ENCODE results near the gene RARA.

The RARA gene

GRCh38 chr17:40317345-40317873, 8.4 kb downstream of the RARA start:
- Histone ChIP-seq H3K27me3 (ENCODE audit: insufficient read depth, insufficient read length) (peaks cover 25% of the 10 kb centered on the region), H3K9me3 (ENCODE audit: insufficient read depth, low read length) (no peaks in the 10 kb centered on the region), H3K4me3 (ENCODE audit: insufficient read length, low read depth) (peak overlapping the region; percentile 42), H3K4me1 (ENCODE audit: insufficient read depth, insufficient read length) (peaks cover 39% of the 10 kb centered on the region), H3K36me3 (ENCODE audit: insufficient read depth, insufficient read length, low read length) (no peaks in the 10 kb centered on the region), H3K9ac (ENCODE audit: insufficient read length, low read depth) (peak overlapping the region; percentile 88)
- TF ChIP-seq ZNF274 (IDR thresholded peaks at IDR 0.05; ENCODE audit: low read depth, low read length) (no peak), YY1 (IDR thresholded peaks at IDR 0.05; ENCODE audit: insufficient read depth, insufficient read length) (no peak), SUZ12 (IDR thresholded peaks at IDR 0.05; ENCODE audit: extremely low read depth, insufficient read depth, insufficient read length) (no peak)
- DNase-seq (ENCODE audit: low read depth, low spot score), result no peak

GRCh38 chr17:40317880-40318829, 9.2 kb downstream of the RARA start:
- Histone ChIP-seq H3K4me3 (ENCODE audit: insufficient read length, low read depth) (peak overlapping the region; percentile 79), H3K9ac (ENCODE audit: insufficient read length, low read depth) (peak overlapping the region; percentile 92), H3K4me1 (ENCODE audit: insufficient read depth, insufficient read length) (peaks cover 41% of the 10 kb centered on the region), H3K9me3 (ENCODE audit: insufficient read depth, low read length) (no peaks in the 10 kb centered on the region), H3K36me3 (ENCODE audit: insufficient read depth, insufficient read length, low read length) (no peaks in the 10 kb centered on the region), H3K27me3 (ENCODE audit: insufficient read depth, insufficient read length) (peaks cover 25% of the 10 kb centered on the region)
- peak; percentile 89 for DNase-seq (ENCODE audit: low read depth, low spot score)
- TF ChIP-seq ZNF274 (IDR thresholded peaks at IDR 0.05; ENCODE audit: low read depth, low read length) (no peak), YY1 (IDR thresholded peaks at IDR 0.05; ENCODE audit: insufficient read depth, insufficient read length) (peak; percentile 47)

GRCh38 chr17:40318830-40319391, 9.9 kb downstream of the RARA start:
- Histone ChIP-seq H3K27me3 (ENCODE audit: insufficient read depth, insufficient read length) (peaks cover 25% of the 10 kb centered on the region), H3K4me1 (ENCODE audit: insufficient read depth, insufficient read length) (peaks cover 41% of the 10 kb centered on the region), H3K4me3 (ENCODE audit: insufficient read length, low read depth) (peak overlapping the region; percentile 79), H3K9me3 (ENCODE audit: insufficient read depth, low read length) (no peaks in the 10 kb centered on the region), H3K36me3 (ENCODE audit: insufficient read depth, insufficient read length, low read length) (no peaks in the 10 kb centered on the region), H3K9ac (ENCODE audit: insufficient read length, low read depth) (peak overlapping the region; percentile 92)
- TF ChIP-seq ZNF274 (IDR thresholded peaks at IDR 0.05; ENCODE audit: low read depth, low read length), result no peak
- no peak for TF ChIP-seq SUZ12 (IDR thresholded peaks at IDR 0.05; ENCODE audit: extremely low read depth, insufficient read depth, insufficient read length)
- no peak for TF ChIP-seq YY1 (IDR thresholded peaks at IDR 0.05; ENCODE audit: insufficient read depth, insufficient read length)
- no peak for DNase-seq (ENCODE audit: low read depth, low spot score)

GRCh38 chr17:40319651-40320540, 10.9 kb downstream of the RARA start:
- H3K4me1 ChIP-seq (ENCODE audit: insufficient read depth, insufficient read length), result peaks cover 43% of the 10 kb centered on the region
- peaks cover 3% of the 10 kb centered on the region for H3K36me3 ChIP-seq (ENCODE audit: insufficient read depth, insufficient read length, low read length)
- peaks cover 25% of the 10 kb centered on the region for H3K27me3 ChIP-seq (ENCODE audit: insufficient read depth, insufficient read length)
- no peak for TF ChIP-seq YY1 (IDR thresholded peaks at IDR 0.05; ENCODE audit: insufficient read depth, insufficient read length)
- TF ChIP-seq ZNF274 (IDR thresholded peaks at IDR 0.05; ENCODE audit: low read depth, low read length), result no peak
- TF ChIP-seq SUZ12 (IDR thresholded peaks at IDR 0.05; ENCODE audit: extremely low read depth, insufficient read depth, insufficient read length), result no peak
- DNase-seq (ENCODE audit: low read depth, low spot score), result no peak
- H3K9me3 ChIP-seq (ENCODE audit: insufficient read depth, low read length), result no peaks in the 10 kb centered on the region
- H3K4me3 ChIP-seq (ENCODE audit: insufficient read length, low read depth), result no peak overlapping the region
- H3K9ac ChIP-seq (ENCODE audit: insufficient read length, low read depth), result peak overlapping the region; percentile 92

GRCh38 chr17:40320756-40321523, 12.0 kb downstream of the RARA start:
- Histone ChIP-seq H3K9me3 (ENCODE audit: insufficient read depth, low read length) (no peaks in the 10 kb centered on the region), H3K36me3 (ENCODE audit: insufficient read depth, insufficient read length, low read length) (peaks cover 3% of the 10 kb centered on the region), H3K9ac (ENCODE audit: insufficient read length, low read depth) (peak overlapping the region; percentile 36), H3K4me3 (ENCODE audit: insufficient read length, low read depth) (no peak overlapping the region), H3K4me1 (ENCODE audit: insufficient read depth, insufficient read length) (peaks cover 38% of the 10 kb centered on the region), H3K27me3 (ENCODE audit: insufficient read depth, insufficient read length) (peaks cover 23% of the 10 kb centered on the region)
- no peak for DNase-seq (ENCODE audit: low read depth, low spot score)
- TF ChIP-seq YY1 (IDR thresholded peaks at IDR 0.05; ENCODE audit: insufficient read depth, insufficient read length) (no peak), ZNF274 (IDR thresholded peaks at IDR 0.05; ENCODE audit: low read depth, low read length) (no peak), SUZ12 (IDR thresholded peaks at IDR 0.05; ENCODE audit: extremely low read depth, insufficient read depth, insufficient read length) (no peak)

- H3K4me3 ChIP-seq (ENCODE audit: insufficient read length, low read depth), result peak overlapping the region; percentile 1
These were observed 12.5 kb downstream of the RARA start for GRCh38 chr17:40321524-40321929.

More at GRCh38 chr17:40321524-40321929, 12.5 kb downstream of the RARA start:
- no peaks in the 10 kb centered on the region for H3K9me3 ChIP-seq (ENCODE audit: insufficient read depth, low read length)
- H3K36me3 ChIP-seq (ENCODE audit: insufficient read depth, insufficient read length, low read length), result peaks cover 3% of the 10 kb centered on the region
- DNase-seq (ENCODE audit: low read depth, low spot score), result no peak
- TF ChIP-seq ZNF274 (IDR thresholded peaks at IDR 0.05; ENCODE audit: low read depth, low read length), result no peak
- H3K9ac ChIP-seq (ENCODE audit: insufficient read length, low read depth), result no peak overlapping the region
- H3K27me3 ChIP-seq (ENCODE audit: insufficient read depth, insufficient read length), result peaks cover 18% of the 10 kb centered on the region
- peaks cover 36% of the 10 kb centered on the region for H3K4me1 ChIP-seq (ENCODE audit: insufficient read depth, insufficient read length)
